ENCODE data around the gene CYREN. TPM values are rescaled to one million over a fixed set of nuclear protein-coding genes. Genes with fewer than 3 reads are reported as not detected.
A peak's percentile ranks its signal among the peaks of the same experiment; 100 is the strongest.
"Not testable (repeated sequence)": the region's sequence is repeated elsewhere in the genome, so short reads cannot be mapped to it uniquely, and the experiment has no call there.

CYREN gene, protein sequence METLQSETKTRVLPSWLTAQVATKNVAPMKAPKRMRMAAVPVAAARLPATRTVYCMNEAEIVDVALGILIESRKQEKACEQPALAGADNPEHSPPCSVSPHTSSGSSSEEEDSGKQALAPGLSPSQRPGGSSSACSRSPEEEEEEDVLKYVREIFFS
- 57.1 and 64.8 TPM in 2 replicates for total RNA-seq (2014; rRNA removed; shearing (Covaris generic))
- 52.2 and 62.1 TPM in 2 replicates for polyA plus RNA-seq (2014; cell fraction: nucleus; rRNA removed)

DNA sequence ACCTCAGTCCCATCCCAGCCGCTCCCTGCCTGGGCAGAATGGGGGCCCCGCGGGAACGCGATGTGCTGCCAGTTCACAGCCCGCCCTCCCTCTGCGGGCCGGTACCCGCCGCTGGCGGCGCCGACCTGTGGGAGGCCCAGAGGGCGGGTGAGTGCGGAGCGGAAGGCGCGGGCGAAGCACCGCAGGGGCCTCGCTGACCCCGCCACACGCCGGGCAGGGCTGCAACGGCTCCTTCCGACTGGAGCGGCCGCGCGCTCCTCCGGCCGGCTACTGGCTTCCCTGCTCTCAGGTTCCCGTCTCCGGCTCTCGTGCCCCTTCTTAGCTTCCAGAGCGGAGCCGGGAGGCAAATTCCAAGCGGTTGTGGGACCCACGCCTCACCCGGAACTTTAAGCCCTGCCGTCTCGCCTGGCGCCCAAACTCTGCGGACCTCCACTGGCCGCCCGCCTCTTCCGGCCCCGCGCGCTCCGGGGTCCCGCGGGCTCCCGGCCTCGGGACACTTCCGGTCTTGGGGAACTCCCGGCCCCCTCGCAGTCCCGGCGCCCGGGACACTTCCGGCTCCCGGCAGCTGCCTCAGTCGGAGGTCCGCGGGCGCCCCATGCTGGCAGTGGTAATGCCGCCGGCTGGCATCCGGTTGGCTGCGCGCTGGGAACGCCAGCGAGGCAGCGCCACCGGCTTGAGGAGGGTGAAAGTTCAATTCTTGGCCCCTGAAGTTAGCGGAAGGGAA is at the start of gene CYREN:
TSS of gene CYREN (minus strand) at position 434 of the 724 bp plus-strand sequence. CDS start 1,785 bp downstream, outside the sequence.
- DNase-seq (ENCODE audit: extremely low read depth, low read depth), result peak; percentile 92

DNA sequence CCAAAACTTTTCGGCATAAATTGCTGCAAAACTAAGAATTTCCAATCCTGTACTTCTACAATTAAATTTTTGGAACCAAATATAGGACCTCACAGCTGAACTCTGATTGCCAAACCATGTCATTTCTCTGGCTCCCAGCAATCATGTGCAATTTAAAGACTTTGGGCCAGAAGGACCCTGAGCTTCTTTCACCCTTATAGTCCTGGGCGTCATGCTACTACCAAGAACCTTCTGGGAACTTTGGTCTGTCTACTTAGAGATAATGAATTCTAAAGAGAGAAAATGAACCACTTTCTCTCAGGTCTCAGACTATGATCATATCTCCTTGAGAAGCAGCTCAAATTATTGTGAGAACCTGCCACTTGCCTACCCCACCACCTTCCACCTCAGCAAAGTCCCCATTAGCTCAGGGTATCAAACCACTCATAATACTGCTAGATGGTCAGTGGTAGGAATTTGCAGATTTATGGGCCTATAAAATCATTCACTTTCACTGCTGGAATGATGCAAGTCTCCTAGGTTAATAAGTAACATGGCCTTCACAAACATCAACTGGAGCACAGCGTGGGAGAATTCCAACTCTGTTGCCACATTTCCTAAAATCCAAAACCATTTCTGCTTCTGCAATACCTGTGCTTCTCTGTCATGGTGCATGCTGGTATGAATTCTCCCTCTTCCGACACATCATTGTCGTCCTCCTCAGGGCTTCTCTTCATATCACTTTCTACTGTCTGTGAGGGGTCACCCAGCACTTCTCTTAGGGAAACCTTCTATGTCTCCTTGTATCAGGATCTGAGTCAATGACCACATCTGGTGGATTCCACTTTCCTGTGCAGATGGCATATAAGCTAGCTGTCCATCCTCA is 47.4 kb upstream of the CYREN start:
- no peak for DNase-seq (ENCODE audit: extremely low read depth, low read depth)

DNA sequence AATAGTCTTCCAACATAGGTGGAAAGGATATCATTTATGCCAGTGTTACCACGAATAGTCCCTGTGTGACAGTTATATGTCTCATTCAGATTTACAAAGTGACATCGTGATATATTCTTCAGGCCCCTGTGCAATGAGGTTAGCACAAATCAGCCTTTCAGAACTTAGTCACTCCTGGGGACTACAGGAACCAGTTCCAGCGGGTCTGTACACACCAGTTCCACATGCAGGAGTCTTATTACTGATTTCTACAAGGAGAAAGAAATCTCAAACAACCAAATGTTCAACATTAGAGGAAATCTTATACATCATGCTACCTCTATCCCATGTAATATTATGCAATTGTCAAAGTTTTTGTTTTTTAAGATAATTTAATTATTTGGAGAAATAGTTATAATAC is 45.2 kb upstream of the CYREN start:
- DNase-seq (ENCODE audit: extremely low read depth, low read depth), result no peak

DNA sequence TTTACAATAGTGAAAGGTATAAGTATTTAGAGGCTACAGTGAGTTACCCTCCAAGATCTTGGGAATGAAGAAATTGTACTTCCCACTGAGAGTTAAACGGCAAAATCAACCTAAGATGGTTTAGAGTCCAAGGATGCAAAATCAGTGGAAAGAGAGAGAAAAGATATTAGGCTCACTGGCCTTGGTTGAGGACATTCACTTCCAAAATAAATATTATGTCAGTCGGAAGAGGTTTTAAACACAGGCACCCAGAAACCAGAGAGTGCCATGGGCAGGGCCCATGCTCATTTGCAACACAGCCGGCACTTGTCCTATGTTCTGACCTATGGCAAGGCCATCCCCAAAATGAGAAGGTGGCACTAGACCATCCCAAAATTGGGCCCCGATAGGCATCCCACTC is 44.7 kb upstream of the CYREN start:
- DNase-seq (ENCODE audit: extremely low read depth, low read depth), result no peak

DNA sequence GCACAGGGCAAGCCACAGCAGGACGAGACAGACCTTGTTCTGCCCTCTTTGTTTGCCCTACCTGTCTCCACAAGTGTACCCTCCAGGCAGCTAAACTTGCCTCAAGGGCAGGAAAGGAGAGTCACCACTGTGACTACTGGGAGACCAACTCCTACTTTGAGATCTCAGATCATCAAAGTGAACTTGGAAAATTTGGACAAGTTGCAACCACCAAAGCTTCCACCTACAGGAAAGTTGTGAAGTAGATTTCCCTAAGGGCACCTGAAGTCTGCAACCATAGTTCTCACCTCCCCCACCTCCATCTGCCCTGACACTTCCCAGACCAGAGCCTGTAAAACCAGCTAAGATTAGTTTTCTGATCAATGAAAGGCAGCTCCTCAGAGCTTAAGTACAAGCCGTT is 43.3 kb upstream of the CYREN start:
- no peak for DNase-seq (ENCODE audit: extremely low read depth, low read depth)

DNA sequence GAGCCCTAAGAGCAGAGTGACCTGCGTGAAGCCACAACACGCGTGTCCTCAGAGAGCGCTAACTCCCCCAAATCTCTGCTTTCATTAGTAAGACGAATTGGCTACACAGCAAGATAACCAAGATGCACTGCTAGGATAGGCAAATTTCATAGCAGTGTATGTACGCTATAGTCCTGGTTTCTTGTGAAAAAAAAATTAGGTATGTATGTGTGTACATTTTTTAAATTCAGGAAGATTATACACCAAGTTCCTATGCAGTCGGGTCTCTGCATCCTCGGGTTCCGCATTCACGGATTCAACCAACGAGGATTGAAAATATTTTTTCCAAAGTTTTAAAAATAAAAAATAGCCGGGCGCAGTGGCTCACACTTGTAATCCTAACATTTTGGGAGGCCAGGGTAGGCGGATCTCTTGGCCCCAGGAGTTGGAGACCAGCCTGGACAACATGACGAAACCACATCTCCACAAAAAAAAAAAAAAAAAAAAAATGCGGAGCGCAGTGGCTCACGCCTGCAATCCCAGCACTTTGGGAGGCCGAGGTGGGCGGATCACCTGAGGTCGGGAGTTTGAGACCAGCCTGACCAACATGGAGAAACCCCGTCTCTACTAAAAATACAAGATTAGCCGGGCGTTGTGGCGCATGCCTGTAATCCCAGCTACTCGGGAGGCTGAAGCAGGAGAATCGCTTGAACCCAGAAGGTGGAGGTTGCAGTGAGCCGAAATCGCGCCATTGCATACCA is 41.6 kb upstream of the CYREN start:
- DNase-seq (ENCODE audit: extremely low read depth, low read depth), result not testable (repeated sequence)

DNA sequence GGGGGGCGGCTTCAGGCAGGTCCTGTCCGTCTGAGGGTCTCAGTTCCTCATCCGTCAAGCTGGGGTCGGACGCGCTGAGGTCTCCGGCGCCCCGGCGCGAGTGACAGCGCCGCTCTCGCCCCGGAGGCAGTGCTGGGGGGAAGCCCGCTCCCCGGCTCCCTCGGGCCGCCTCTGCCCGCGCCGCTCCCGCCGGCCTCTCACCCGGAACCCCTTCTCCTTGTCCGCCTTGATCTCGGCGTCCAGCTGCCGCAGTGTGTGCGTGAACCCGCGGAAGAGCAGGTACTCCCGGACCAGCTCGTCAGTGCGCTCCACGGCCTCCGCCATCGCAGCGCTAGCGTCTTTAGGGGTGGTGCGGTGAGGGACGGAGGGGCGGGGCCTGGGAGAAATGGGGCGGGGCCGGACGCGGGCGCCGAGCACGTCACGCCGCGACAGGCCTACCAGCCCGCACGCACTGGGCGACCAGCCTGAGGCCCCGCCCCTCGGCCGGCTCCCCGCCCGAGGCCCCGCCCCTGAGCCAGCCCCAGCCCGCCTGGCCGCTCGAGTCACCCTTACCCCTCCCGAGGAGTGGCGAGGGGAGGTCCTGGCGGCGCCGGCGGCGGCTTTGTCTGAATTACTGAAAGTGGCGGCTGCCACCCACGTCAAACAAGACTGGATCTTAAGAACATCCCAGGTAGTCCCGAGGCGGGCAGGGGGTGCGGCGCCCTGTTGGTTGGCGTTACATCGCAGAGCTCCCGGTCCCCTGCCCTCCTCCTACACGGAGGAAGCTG is 40.9 kb upstream of the CYREN start, which contains the start of gene WDR91:
TSS of gene WDR91 (minus strand) at position 348 of the 767 bp plus-strand sequence. CDS start at position 324, 24 bp downstream.
- peak; percentile 88 for DNase-seq (ENCODE audit: extremely low read depth, low read depth)

DNA sequence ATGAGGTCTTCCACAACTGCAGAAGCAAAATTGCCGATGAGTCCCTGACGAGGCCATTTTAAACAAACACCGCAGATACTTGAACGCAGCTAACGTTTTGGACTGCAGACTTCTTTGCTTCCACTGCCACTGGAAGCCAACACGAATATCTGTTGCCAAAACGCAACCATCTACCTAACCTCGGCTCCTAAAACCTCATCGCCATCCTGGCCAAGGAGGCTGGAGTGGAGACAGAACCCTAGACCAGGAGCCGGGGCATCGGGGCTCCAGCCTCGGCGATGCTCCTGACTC is 40.3 kb upstream of the CYREN start:
- DNase-seq (ENCODE audit: extremely low read depth, low read depth), result peak; percentile 9

DNA sequence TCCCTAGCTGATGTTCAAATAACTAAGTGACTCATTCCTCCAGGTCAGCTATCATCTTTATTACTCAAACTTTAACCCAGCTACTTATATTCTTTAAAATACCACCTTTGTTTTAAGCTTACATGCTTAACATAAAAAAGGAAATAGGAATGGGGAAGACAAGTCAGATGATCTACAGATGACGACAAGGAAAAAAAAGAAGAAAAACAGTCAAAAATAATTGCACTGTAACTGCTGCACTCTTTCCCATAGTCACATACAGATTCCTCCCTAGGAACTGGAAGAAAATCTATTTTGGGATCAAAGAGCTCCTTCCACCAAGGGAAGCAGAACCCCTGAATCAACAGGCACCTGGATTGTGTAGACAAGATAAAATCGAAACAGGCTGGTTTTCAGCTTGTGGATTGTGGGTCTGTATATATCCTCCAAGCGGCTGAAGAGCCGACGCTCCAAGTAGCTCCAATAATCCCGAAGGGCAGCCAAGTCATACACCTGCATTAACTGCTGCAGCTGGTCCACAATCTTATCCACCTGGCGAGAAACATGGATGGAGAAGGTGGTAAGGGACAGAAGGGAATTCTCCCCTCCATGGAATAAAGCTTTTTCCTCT is 38.8 kb upstream of the CYREN start:
- no peak for DNase-seq (ENCODE audit: extremely low read depth, low read depth)

DNA sequence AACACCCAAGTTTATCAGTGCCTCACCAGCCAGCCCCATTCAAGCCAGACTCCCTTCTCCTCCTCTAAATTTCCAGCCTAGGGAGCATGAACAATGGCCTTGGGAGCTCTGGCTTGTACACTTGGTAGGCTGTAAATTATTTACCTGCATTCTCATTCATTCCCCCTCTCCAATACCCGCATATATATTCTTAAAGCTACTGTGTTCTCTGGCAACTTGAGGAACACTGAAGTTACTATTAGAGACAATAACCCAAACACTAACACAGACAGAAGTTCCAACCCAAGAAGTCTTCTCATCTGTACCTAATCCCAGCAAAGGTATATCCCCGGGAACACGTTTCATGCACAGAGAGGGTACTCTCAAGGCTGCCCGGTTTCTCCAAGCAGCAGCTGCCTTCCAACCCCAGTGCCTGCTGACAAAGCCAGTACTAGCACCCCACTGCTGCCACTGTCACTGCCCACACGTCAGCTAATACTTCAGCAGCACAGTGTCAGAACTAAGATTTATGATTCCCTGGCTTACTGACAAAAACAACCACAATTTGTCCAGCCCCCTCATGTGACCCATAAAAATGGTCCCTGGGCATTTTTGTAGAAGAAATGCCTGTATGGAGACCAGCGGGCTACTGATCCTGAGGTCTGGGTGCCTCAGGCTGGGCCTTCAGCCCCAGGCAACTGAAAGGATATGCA is 37.7 kb upstream of the CYREN start:
- no peak for DNase-seq (ENCODE audit: extremely low read depth, low read depth)

DNA sequence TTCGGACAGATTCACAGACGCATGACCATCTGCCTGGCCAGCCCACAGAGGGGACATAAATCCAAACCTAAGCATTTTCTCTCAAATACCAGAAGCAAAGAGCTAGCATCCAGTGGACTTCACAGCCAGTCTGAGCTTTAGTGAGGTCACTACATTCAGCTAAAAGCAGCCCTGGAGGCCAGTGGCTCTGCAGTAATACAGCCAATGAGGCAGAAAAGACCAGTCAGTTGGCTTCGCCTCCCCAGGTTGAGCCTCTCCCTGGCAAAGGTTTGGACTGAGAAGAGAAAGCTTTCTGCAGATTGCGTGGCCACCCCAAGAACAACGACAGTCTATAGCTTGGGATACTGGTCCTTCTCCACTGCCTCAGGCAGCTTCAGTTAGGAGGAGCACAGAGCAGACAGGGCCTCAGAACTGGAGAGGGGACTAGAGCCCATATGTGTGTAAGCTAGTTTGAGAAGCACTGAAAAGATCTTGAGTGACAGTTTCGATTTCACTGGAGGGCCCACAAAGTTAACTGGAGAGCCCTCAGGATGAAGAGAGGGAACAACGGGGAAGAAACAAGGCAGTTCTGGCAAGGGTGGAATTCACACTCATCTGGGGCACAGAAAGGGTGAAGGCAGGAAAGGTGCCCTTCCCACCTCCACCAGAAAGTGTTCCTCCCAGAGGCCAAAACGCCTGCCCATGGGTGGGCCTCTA is 37.0 kb upstream of the CYREN start:
- DNase-seq (ENCODE audit: extremely low read depth, low read depth), result no peak

DNA sequence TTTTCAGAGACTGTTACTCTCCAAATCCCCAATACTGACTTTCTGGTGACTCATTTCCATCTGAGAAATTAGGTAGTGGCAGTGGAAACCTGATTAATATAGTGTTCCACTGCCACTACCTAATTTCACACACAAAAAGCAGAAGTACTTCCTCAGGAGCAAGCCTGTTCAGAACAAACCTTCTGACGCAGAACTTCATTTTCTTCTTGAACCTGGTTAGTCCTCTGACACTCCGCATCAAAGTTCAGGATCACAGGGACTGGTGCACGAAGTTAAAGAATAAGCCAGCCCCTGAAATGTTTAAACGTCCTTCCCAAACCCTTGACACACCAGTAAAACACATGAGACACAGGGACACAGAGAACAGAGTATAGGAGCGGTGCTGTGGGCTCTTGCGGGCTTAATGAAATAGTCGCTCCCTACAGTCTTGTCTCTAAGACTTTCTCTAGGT is 36.5 kb upstream of the CYREN start:
- no peak for DNase-seq (ENCODE audit: extremely low read depth, low read depth)

DNA sequence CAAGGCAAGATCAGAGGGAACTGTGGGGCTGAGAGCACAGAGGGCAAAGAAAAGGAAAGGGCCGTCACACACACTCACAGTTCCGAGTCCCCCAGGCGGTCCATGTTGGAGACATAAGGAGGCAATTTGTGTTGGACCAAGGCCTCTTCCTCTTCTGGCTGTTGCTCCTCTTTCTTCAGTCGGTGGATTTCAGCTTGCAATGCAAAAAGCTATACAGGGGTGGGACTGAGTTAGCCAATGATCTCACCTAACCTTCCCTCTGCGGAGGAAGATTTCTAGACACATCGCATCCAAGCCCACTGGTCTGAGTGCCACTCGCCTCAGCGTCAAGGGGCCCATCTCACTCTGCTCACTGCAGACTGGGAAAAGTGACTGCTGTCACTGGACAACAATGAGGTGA is 35.3 kb upstream of the CYREN start:
- DNase-seq (ENCODE audit: extremely low read depth, low read depth), result no peak

DNA sequence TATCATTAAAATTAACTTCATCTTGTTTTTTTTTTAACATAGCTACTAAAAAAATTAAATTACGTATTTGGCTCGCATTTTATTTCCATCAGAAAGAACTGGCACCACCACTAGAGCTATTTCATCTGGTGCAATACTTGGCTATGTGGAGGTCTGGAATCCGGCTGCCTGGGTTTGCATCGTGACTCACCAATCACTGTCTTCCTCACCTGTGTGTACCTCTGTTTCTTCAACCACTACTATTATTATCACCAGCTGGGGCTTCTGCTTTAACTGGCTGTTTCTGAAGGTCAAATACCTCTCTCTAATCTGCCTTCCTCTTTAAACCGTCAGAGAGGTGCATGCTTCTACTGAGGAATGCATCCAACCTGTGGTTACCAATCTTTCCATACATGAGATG is 34.4 kb upstream of the CYREN start:
- DNase-seq (ENCODE audit: extremely low read depth, low read depth), result no peak

DNA sequence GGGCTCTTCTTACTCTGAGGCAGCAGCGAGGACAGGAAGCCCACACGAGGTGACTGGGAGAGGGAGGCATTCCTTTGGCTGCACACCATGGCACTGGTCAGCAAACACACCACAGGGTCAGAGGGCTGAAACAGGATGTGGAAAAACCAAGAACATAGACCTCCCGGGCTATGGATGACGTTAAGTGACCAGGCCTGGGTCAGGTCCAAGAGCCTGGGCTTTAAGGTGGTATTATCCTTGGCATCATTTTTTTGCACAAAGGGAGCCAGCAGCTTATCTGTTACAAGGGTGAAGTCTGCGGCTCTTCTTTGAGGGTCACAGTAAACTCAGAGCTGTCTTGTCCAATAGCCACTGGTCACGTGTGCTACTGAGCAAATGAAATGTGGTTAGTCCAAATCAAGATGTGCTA is 33.8 kb upstream of the CYREN start:
- no peak for DNase-seq (ENCODE audit: extremely low read depth, low read depth)

DNA sequence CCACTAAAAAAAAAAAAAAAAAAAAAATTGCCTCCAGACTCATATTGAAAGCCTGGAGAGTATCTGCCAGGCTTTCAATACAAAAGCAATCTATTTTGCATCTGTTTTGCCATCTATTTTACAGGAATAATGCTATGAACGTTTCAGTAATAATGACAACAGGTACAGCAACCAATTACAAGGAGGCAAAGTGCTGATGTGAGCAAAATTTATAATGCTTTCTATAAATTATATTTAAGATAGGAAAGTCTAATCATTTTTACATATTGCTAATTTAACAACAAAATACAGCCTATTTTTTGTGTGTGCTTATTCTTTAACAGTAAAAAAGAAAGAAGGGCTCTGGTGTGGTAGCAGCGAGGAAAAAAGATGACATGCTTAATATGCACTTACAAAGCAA is 30.8 kb upstream of the CYREN start:
- DNase-seq (ENCODE audit: extremely low read depth, low read depth), result no peak

DNA sequence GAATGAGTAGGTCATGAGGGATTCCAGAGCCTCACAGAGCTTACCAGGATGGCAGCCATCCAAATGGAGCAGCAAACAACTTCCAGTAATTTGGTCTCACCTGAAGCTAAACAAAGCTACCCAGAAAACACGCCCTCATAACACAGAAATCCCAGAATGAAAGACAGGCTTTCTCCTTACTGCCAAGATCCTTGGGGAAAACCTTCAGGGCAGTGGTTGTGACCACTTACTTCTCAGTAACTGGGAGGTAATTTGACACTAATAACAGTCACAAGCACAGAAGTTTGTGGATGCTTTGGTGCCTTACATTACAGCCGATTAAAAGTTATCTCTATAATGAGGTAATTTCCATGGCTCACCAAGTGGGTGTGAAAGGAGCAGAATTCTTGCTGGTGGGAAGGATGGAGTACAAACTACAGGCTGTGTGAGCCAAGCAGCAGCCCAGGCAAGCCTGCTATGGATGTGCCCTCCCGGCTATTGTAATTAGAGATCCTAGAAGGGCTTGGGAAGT is 30.4 kb upstream of the CYREN start:
- no peak for DNase-seq (ENCODE audit: extremely low read depth, low read depth)

DNA sequence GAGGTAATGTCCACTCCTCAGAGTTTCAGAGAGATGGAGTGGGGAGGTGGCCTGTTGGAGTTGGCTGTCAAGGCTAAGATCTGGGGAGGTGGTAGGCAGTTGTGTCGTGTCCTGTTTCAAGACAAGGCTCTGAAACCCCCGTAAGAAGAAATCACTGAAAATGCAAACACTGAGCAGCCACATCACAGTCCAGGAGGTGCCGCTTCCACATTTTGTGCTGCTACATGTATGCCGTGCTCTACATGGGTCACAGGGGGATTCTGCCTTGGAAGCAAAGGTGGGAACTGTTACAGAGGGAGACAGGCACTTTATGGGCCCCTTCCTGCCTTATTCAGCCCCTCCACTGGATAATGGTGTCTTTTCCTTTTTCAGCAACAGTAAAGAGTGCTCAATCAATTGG is 28.9 kb upstream of the CYREN start:
- DNase-seq (ENCODE audit: extremely low read depth, low read depth), result no peak

Measured in NCI-H460 (cell line).